GM23338 (cell line): ENCODE results near the gene EXOG. TPM values are rescaled to one million over a fixed set of nuclear protein-coding genes. Genes with fewer than 3 reads are reported as not detected.

Experiments
- ATAC-seq: fragments of 200-7000 bp; cut with Tn5 transposase; 3 replicates; pipeline ENCODE4 v1.9.1; 2020
- DNase-seq: peaks from one replicate; pipeline ENCODE4 v3.0.0-alpha.2; 2015; ENCODE audit warnings: low spot score
- H2AFZ ChIP-seq: fragments of 200-600 bp; sonication (generic); 2 replicates; pipeline ENCODE4 v1.8.0; 2016; ENCODE audit warnings: antibody characterized with exemption, mild to moderate bottlenecking, moderate library complexity
- H3F3A ChIP-seq: fragments of 200-600 bp; sonication (generic); replicated peaks from 2 replicates; pipeline ENCODE4 v1.8.0; 2017; ENCODE audit warnings: antibody characterized with exemption, mixed run types, low read depth
- H3K27ac ChIP-seq: fragments of 200-600 bp; sonication (generic); 2 replicates; pipeline ENCODE4 v1.6.1; 2016; ENCODE audit warnings: low read depth
- H3K27me3 ChIP-seq: fragments of 200-600 bp; sonication (generic); 2 replicates; pipeline ENCODE4 v1.8.0; 2016; ENCODE audit warnings: mild to moderate bottlenecking, mixed run types, moderate library complexity; ENCODE audit not compliant: insufficient read depth
- H3K36me3 ChIP-seq: fragments of 200-600 bp; sonication (generic); 2 replicates; pipeline ENCODE4 v1.8.0; 2016; ENCODE audit warnings: mild to moderate bottlenecking; ENCODE audit not compliant: insufficient read depth
- H3K4me1 ChIP-seq: fragments of 200-600 bp; sonication (generic); 2 replicates; pipeline ENCODE4 v1.8.0; 2016; ENCODE audit warnings: mild to moderate bottlenecking, moderate library complexity; ENCODE audit not compliant: insufficient read depth
- H3K4me2 ChIP-seq: fragments of 200-600 bp; sonication (generic); 2 replicates; pipeline ENCODE4 v1.7.1; 2017; ENCODE audit warnings: mixed run types
- H3K4me3 ChIP-seq: fragments of 200-600 bp; sonication (generic); 2 replicates; pipeline ENCODE4 v1.6.1; 2016; ENCODE audit warnings: mixed run types
- H3K79me2 ChIP-seq: fragments of 200-600 bp; sonication (generic); replicated peaks from 2 replicates; pipeline ENCODE4 v1.8.0; 2017; ENCODE audit warnings: mild to moderate bottlenecking; ENCODE audit not compliant: insufficient read depth
- H3K9me2 ChIP-seq: fragments of 200-600 bp; sonication (generic); 2 replicates; pipeline ENCODE4 v1.8.0; 2017; ENCODE audit not compliant: insufficient read depth
- H4K20me1 ChIP-seq: fragments of 200-600 bp; sonication (generic); replicated peaks from 2 replicates; pipeline ENCODE4 v1.8.0; 2017; ENCODE audit warnings: mild to moderate bottlenecking; ENCODE audit not compliant: insufficient read depth
- H3K27ac Mint-ChIP-seq: 2 replicates; pipeline ENCODE4 v1.8.0; 2020; ENCODE audit warnings: inconsistent platforms, mild to moderate bottlenecking, moderate library complexity, mixed read lengths
- H3K27me3 Mint-ChIP-seq: 3 replicates; pipeline ENCODE4 v1.8.0; 2022; ENCODE audit warnings: low read depth, mild to moderate bottlenecking, moderate library complexity, mixed read lengths, inconsistent platforms; ENCODE audit not compliant: insufficient read depth, poor library complexity
- H3K36me3 Mint-ChIP-seq: 3 replicates; pipeline ENCODE4 v1.8.0; 2021; ENCODE audit warnings: low read depth, mild to moderate bottlenecking, inconsistent platforms, moderate library complexity, mixed read lengths
- H3K4me1 Mint-ChIP-seq: 3 replicates; pipeline ENCODE4 v1.8.0; 2020; ENCODE audit warnings: mild to moderate bottlenecking, inconsistent platforms, mixed read lengths
- H3K4me3 Mint-ChIP-seq: 3 replicates; pipeline ENCODE4 v1.8.0; 2021; ENCODE audit warnings: moderate library complexity, mild to moderate bottlenecking, inconsistent platforms, mixed read lengths
- H3K9me3 Mint-ChIP-seq: 3 replicates; pipeline ENCODE4 v1.8.0; 2020; ENCODE audit warnings: moderate library complexity, mild to moderate bottlenecking, inconsistent platforms, mixed read lengths
- CREB1 ChIP-seq: fragments of 250-450 bp; sonication (Bioruptor Pico); IDR thresholded peaks from 2 replicates; pipeline ENCODE4 v1.5.0; 2020; ENCODE audit warnings: low read depth, mild to moderate bottlenecking, moderate library complexity
- CTCF ChIP-seq, 2 experiments: fragments of 200-600 bp in 1 of 2; sonication (generic) in 1 of 2; conservative IDR thresholded peaks; 2 replicates each; pipeline versions ENCODE4 v1.5.1 to v1.6.1; 2016 to 2017; ENCODE audit warnings: antibody characterized with exemption in 2 of 2, low read depth in 2 of 2, mild to moderate bottlenecking in 2 of 2, moderate library complexity in 1 of 2
- ETS1 ChIP-seq: IDR thresholded peaks from 2 replicates; pipeline ENCODE4 v1.6.1; 2016; ENCODE audit warnings: antibody characterized with exemption
- EZH2 ChIP-seq: fragments of 200-600 bp; sonication (generic); IDR thresholded peaks from one replicate; pipeline ENCODE4 v1.8.0; 2017; ENCODE audit warnings: antibody characterized with exemption, mild to moderate bottlenecking, low read depth; ENCODE audit not compliant: unreplicated experiment
- EZH2phosphoT487 ChIP-seq: fragments of 200-600 bp; sonication (generic); IDR thresholded peaks from one replicate; pipeline ENCODE4 v1.8.1; 2018; ENCODE audit warnings: antibody characterized with exemption; ENCODE audit not compliant: unreplicated experiment
- JUNB ChIP-seq: IDR thresholded peaks from one replicate; pipeline ENCODE4 v1.6.1; 2016; ENCODE audit warnings: antibody characterized with exemption; ENCODE audit not compliant: unreplicated experiment
- NANOG ChIP-seq: IDR thresholded peaks from 2 replicates; pipeline ENCODE4 v1.6.1; 2016; ENCODE audit warnings: antibody characterized with exemption, borderline replicate concordance
- POLR2AphosphoS5 ChIP-seq: IDR thresholded peaks from 2 replicates; pipeline ENCODE4 v1.6.1; 2016; ENCODE audit warnings: antibody characterized with exemption, low read depth
- ZNF114 ChIP-seq: fragments of 250-450 bp; sonication (Bioruptor Pico); IDR thresholded peaks from 2 replicates; pipeline ENCODE4 v1.5.0; 2020; ENCODE audit warnings: mild to moderate bottlenecking, moderate library complexity
- polyA plus RNA-seq: library from polyadenylated mRNA; unstranded; fragments of >200 nt; fragmentation: Nextera tagmentation; extraction: Ambion mirVana; gene quantifications from 2 replicates; pipeline ENCODE4 v1.2.1, GENCODE V29; 2016
- total RNA-seq: library from RNA; depleted of rRNA; stranded (reverse); fragments of >200 nt; shearing (Covaris generic); gene quantifications from 2 replicates; pipeline ENCODE4 v1.2.3, GENCODE V29; 2014

EXOG gene
- total and polyA plus RNA-seq, 2 experiments from 2014 or later: 9.7 to 11.3 TPM

- peaks cover 4% of the 10 kb centered on the region for H3K27me3 Mint-ChIP-seq
- DNase-seq: peak; percentile 57
Measured at GRCh38 chr3:38528457-38528856, 32.3 kb downstream of the EXOG start.

GRCh38 chr3:38532529-38532928 lies 36.4 kb downstream of the EXOG start:
- no peaks in the 10 kb centered on the region for H3F3A ChIP-seq
- Mint-ChIP-seq H3K36me3 (peaks cover 24% of the 10 kb centered on the region), H3K9me3 (peaks cover 16% of the 10 kb centered on the region), H3K27ac (no peak overlapping the region), H3K4me3 (no peak overlapping the region), H3K4me1 (peaks cover 26% of the 10 kb centered on the region), H3K27me3 (peaks cover 12% of the 10 kb centered on the region)
- no peak overlapping the region for H3K4me2 ChIP-seq
- H3K4me1 ChIP-seq: peaks cover 6% of the 10 kb centered on the region; the same call in 1 of the 2 replicates
- H3K4me3 ChIP-seq: no peak overlapping the region
- ATAC-seq: no peak
- peaks cover 14% of the 10 kb centered on the region; the same call in 1 of the 2 replicates for H3K9me2 ChIP-seq
- H3K27ac ChIP-seq: no peak overlapping the region
- TF ChIP-seq ZNF114 (CRISPR knock-in tag) (no peak), EZH2 (no peak), CTCF (conservative IDR thresholded peaks at IDR 0.05; ENCODE audit: low read depth in 2 of 2) (no peak), EZH2phosphoT487 (no peak), CREB1 (CRISPR knock-in tag) (no peak), NANOG (no peak), ETS1 (no peak), JUNB (no peak), POLR2AphosphoS5 (no peak)
- DNase-seq: no peak
- no peaks in the 10 kb centered on the region for H3K27me3 ChIP-seq
- H3K36me3 ChIP-seq: no peaks in the 10 kb centered on the region
- no peaks in the 10 kb centered on the region for H3K79me2 ChIP-seq
- no peaks in the 10 kb centered on the region; the same call in 1 of the 2 replicates for H4K20me1 ChIP-seq
- H2AFZ ChIP-seq: no peak overlapping the region

More at GRCh38 chr3:38528457-38528856, 32.3 kb downstream of the EXOG start:
- Mint-ChIP-seq H3K4me3 (no peak overlapping the region), H3K36me3 (peaks cover 36% of the 10 kb centered on the region), H3K9me3 (no peaks in the 10 kb centered on the region), H3K27ac (no peak overlapping the region), H3K4me1 (peaks cover 18% of the 10 kb centered on the region)
- Histone ChIP-seq H3K4me2 (no peak overlapping the region), H3K4me1 (peaks cover 6% of the 10 kb centered on the region; the same call in 1 of the 2 replicates), H4K20me1 (no peaks in the 10 kb centered on the region; the same call in 1 of the 2 replicates), H3K4me3 (no peak overlapping the region), H3K27me3 (no peaks in the 10 kb centered on the region), H3K36me3 (peaks cover 7% of the 10 kb centered on the region), H3K9me2 (no peaks in the 10 kb centered on the region), H3K79me2 (no peaks in the 10 kb centered on the region), H2AFZ (no peak overlapping the region), H3F3A (no peaks in the 10 kb centered on the region), H3K27ac (no peak overlapping the region)
- TF ChIP-seq CTCF (conservative IDR thresholded peaks at IDR 0.05; ENCODE audit: low read depth in 2 of 2) (peak; percentile 51 to 75; a peak in 3 of 4 replicates), POLR2AphosphoS5 (no peak)
- ATAC-seq: peak; percentile 85
